ENCODE data around the gene FEM1B.
A peak's percentile ranks its signal among the peaks of the same experiment; 100 is the strongest.

Gene FEM1B

GRCh38 chr15:68332266-68332665, 54.7 kb downstream of the FEM1B start:
- DNase-seq (ENCODE audit: low read depth), result no peak
- TF ChIP-seq CTCF (IDR thresholded peaks at IDR 0.05; ENCODE audit: insufficient read depth, low read depth, low read length, missing control alignments), result no peak
- H3K4me3 ChIP-seq (ENCODE audit: low read length), result no peak overlapping the region

- peak; percentile 22 for DNase-seq (ENCODE audit: low read depth)
- TF ChIP-seq CTCF (IDR thresholded peaks at IDR 0.05; ENCODE audit: insufficient read depth, low read depth, low read length, missing control alignments), result no peak
Measured at GRCh38 chr15:68333775-68334470, 56.4 kb downstream of the FEM1B start.

GRCh38 chr15:68334661-68335124, 57.1 kb downstream of the FEM1B start:
- TF ChIP-seq CTCF (IDR thresholded peaks at IDR 0.05; ENCODE audit: insufficient read depth, low read depth, low read length, missing control alignments), result no peak
- H3K4me3 ChIP-seq (ENCODE audit: low read length), result no peak overlapping the region
- no peak for DNase-seq (ENCODE audit: low read depth)

More at GRCh38 chr15:68333775-68334470, 56.4 kb downstream of the FEM1B start:
- H3K4me3 ChIP-seq (ENCODE audit: low read length), result no peak overlapping the region

GRCh38 chr15:68335251-68335650, 57.7 kb downstream of the FEM1B start:
- DNase-seq (ENCODE audit: low read depth), result peak; percentile 21
- H3K4me3 ChIP-seq (ENCODE audit: low read length), result no peak overlapping the region
- no peak for TF ChIP-seq CTCF (IDR thresholded peaks at IDR 0.05; ENCODE audit: insufficient read depth, low read depth, low read length, missing control alignments)

- no peak overlapping the region for H3K4me3 ChIP-seq (ENCODE audit: low read length)
- no peak for TF ChIP-seq CTCF (IDR thresholded peaks at IDR 0.05; ENCODE audit: insufficient read depth, low read depth, low read length, missing control alignments)
- no peak for DNase-seq (ENCODE audit: low read depth)
Measured at GRCh38 chr15:68335655-68336054, 58.1 kb downstream of the FEM1B start.

GRCh38 chr15:68336516-68336915, 59.0 kb downstream of the FEM1B start:
- TF ChIP-seq CTCF (IDR thresholded peaks at IDR 0.05; ENCODE audit: insufficient read depth, low read depth, low read length, missing control alignments), result no peak
- no peak overlapping the region for H3K4me3 ChIP-seq (ENCODE audit: low read length)
- DNase-seq (ENCODE audit: low read depth), result no peak

- no peak for TF ChIP-seq CTCF (IDR thresholded peaks at IDR 0.05; ENCODE audit: insufficient read depth, low read depth, low read length, missing control alignments)
- DNase-seq (ENCODE audit: low read depth), result peak; percentile 9
- H3K4me3 ChIP-seq (ENCODE audit: low read length), result no peak overlapping the region
Measured at GRCh38 chr15:68337826-68338225, 60.3 kb downstream of the FEM1B start.
